ENCODE results near the gene CA10.

The CA10 gene

DNA sequence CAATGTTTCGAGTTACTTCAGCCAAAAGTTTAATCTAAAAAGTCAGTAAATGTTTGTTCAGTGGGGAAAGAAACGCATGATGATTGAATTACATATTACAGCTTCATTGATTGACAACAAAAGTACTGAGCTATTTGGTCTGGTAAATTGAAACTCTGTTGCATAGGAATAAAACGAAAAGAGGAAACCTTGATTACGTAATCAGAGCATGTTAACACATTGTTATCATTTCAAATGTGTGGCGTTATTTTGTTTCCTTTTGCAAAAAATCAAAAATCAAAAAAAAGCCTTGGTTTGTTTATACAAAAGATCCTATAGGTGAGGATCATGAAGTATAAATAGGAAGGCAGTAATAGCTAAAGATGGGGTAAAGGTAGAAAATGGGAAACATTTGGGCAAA lies 19.5 kb upstream of the CA10 start:
- Histone ChIP-seq H3K27ac (ENCODE audit: low read length) (no peak overlapping the region), H3K27me3 (ENCODE audit: insufficient read depth, low read length, poor library complexity) (peaks cover 3% of the 10 kb centered on the region), H3K79me2 (ENCODE audit: insufficient read depth, low read length) (no peaks in the 10 kb centered on the region), H3K36me3 (ENCODE audit: insufficient read depth, low read length) (no peaks in the 10 kb centered on the region), H2AFZ (ENCODE audit: low read depth, low read length) (no peak overlapping the region), H3K4me3 (ENCODE audit: low read depth in 1 of 2, low read length in 2 of 2) (no peak overlapping the region), H4K20me1 (ENCODE audit: insufficient read depth, low read length) (no peaks in the 10 kb centered on the region), H3K4me1 (ENCODE audit: insufficient read depth, low read length) (no peaks in the 10 kb centered on the region), H3K9ac (ENCODE audit: low read depth, low read length) (no peak overlapping the region), H3K4me2 (ENCODE audit: insufficient read depth, low read length) (no peak overlapping the region), H3K9me3 (ENCODE audit: insufficient read depth, low read length, severe bottlenecking) (no peaks in the 10 kb centered on the region)
- DNase-seq: no peak
- ATAC-seq (ENCODE audit: insufficient read depth, low read depth): no peak
- TF ChIP-seq, protein P1, sequence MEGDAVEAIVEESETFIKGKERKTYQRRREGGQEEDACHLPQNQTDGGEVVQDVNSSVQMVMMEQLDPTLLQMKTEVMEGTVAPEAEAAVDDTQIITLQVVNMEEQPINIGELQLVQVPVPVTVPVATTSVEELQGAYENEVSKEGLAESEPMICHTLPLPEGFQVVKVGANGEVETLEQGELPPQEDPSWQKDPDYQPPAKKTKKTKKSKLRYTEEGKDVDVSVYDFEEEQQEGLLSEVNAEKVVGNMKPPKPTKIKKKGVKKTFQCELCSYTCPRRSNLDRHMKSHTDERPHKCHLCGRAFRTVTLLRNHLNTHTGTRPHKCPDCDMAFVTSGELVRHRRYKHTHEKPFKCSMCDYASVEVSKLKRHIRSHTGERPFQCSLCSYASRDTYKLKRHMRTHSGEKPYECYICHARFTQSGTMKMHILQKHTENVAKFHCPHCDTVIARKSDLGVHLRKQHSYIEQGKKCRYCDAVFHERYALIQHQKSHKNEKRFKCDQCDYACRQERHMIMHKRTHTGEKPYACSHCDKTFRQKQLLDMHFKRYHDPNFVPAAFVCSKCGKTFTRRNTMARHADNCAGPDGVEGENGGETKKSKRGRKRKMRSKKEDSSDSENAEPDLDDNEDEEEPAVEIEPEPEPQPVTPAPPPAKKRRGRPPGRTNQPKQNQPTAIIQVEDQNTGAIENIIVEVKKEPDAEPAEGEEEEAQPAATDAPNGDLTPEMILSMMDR (IDR thresholded peaks at IDR 0.05; ENCODE audit: borderline replicate concordance, extremely low read depth, low read length, poor library complexity, severe bottlenecking): no peak
- TF ChIP-seq EZH2 (IDR thresholded peaks at IDR 0.05; ENCODE audit: borderline replicate concordance, low read depth, low read length, severe bottlenecking): no peak

DNA sequence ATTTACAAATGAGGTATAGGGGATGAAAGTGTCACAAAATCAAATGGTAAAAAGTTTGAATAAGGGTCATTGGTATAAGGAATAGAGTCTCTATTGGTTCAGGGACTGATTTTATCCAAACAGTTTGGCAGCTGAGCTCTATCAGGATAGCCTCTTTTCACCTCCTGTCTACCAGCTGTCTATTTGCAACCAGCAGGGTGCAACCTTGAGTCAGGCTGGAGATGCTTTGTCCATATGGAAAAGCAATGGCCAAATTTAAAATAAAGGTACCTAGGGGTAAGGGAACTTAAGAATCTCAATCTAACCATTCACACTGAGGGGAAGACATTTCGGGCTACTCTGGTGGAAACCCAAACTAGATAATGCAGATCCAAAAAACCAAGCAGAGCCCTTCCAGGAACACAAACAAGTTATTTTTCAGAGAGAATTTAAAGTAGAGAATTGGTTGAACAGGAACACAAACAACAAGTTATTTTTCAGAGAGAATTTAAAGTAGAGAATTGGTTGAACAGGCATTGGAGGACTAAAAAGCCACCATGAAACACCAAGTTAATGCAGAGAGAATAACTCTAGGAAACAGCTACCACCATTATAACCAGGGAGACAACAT lies 12.6 kb upstream of the CA10 start:
- H3K79me2 ChIP-seq (ENCODE audit: insufficient read depth, low read length): no peaks in the 10 kb centered on the region
- no peak overlapping the region for H3K4me2 ChIP-seq (ENCODE audit: insufficient read depth, low read length)
- no peaks in the 10 kb centered on the region for H3K4me1 ChIP-seq (ENCODE audit: insufficient read depth, low read length)
- no peak overlapping the region for H3K9ac ChIP-seq (ENCODE audit: low read depth, low read length)
- DNase-seq (peak; percentile 9), ATAC-seq (ENCODE audit: insufficient read depth, low read depth) (no peak)
- TF ChIP-seq EZH2 (IDR thresholded peaks at IDR 0.05; ENCODE audit: borderline replicate concordance, low read depth, low read length, severe bottlenecking): no peak
- TF ChIP-seq, protein P1 (IDR thresholded peaks at IDR 0.05; ENCODE audit: borderline replicate concordance, extremely low read depth, low read length, poor library complexity, severe bottlenecking): peak; percentile 53
- no peak overlapping the region for H3K27ac ChIP-seq (ENCODE audit: low read length)
- no peaks in the 10 kb centered on the region for H3K27me3 ChIP-seq (ENCODE audit: insufficient read depth, low read length, poor library complexity)
- H4K20me1 ChIP-seq (ENCODE audit: insufficient read depth, low read length): no peaks in the 10 kb centered on the region
- no peak overlapping the region for H2AFZ ChIP-seq (ENCODE audit: low read depth, low read length)
- no peak overlapping the region for H3K4me3 ChIP-seq (ENCODE audit: low read depth in 1 of 2, low read length in 2 of 2)
- no peaks in the 10 kb centered on the region for H3K9me3 ChIP-seq (ENCODE audit: insufficient read depth, low read length, severe bottlenecking)
- no peaks in the 10 kb centered on the region for H3K36me3 ChIP-seq (ENCODE audit: insufficient read depth, low read length)

DNA sequence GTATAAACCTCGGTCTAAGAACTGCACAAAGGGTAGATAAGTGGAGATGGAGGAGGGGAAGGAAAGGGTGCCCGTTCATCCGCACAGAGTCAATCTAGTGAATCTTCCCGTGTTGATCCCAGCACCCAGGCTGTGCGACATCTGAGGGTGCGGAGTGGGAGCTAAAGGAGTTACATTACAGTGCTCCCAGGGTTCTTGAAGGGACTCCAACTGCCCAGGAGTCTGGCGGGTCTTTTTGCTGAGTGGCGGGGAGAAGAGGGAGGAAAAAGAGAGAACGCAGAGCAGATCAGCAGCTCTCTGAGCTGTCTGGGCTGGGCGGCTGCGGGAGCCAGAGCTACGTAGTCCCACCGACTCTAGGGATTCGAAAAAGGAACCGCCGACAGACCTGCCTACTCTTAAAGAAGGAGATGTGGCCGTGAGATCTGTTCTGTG lies 1.6 kb upstream of the CA10 start:
- H3K27me3 ChIP-seq (ENCODE audit: insufficient read depth, low read length, poor library complexity): no peaks in the 10 kb centered on the region
- ATAC-seq (ENCODE audit: insufficient read depth, low read depth): no peak
- no peaks in the 10 kb centered on the region for H4K20me1 ChIP-seq (ENCODE audit: insufficient read depth, low read length)
- H3K79me2 ChIP-seq (ENCODE audit: insufficient read depth, low read length): no peaks in the 10 kb centered on the region
- no peak overlapping the region for H3K4me2 ChIP-seq (ENCODE audit: insufficient read depth, low read length)
- no peak overlapping the region for H3K27ac ChIP-seq (ENCODE audit: low read length)
- no peak for DNase-seq
- H3K4me1 ChIP-seq (ENCODE audit: insufficient read depth, low read length): no peaks in the 10 kb centered on the region
- H3K9me3 ChIP-seq (ENCODE audit: insufficient read depth, low read length, severe bottlenecking): no peaks in the 10 kb centered on the region
- no peak for TF ChIP-seq EZH2 (IDR thresholded peaks at IDR 0.05; ENCODE audit: borderline replicate concordance, low read depth, low read length, severe bottlenecking)
- TF ChIP-seq, protein P1 (IDR thresholded peaks at IDR 0.05; ENCODE audit: borderline replicate concordance, extremely low read depth, low read length, poor library complexity, severe bottlenecking): no peak
- no peak overlapping the region for H3K9ac ChIP-seq (ENCODE audit: low read depth, low read length)
- no peak overlapping the region for H2AFZ ChIP-seq (ENCODE audit: low read depth, low read length)
- H3K4me3 ChIP-seq (ENCODE audit: low read depth in 1 of 2, low read length in 2 of 2): no peak overlapping the region
- no peaks in the 10 kb centered on the region for H3K36me3 ChIP-seq (ENCODE audit: insufficient read depth, low read length)

Data from DND-41 (cell line).